GM18909 (cell line): Measurements from ENCODE around the gene ZNF559.

Source experiments
- ATAC-seq: cut with Tn5 transposase; IDR thresholded peaks from one replicate; pipeline ENCODE4 v1.9.1; 2021; ENCODE audit warnings: mild to moderate bottlenecking; ENCODE audit not compliant: unreplicated experiment, poor library complexity

The ZNF559 gene

GRCh38 chr19:9352505-9352904 lies 28.5 kb downstream of the ZNF559 start:
- ATAC-seq: no peak

GRCh38 chr19:9353011-9353410 lies 29.0 kb downstream of the ZNF559 start:
- ATAC-seq: no peak

- no peak for ATAC-seq
Observed at GRCh38 chr19:9354651-9355050, 30.7 kb downstream of the ZNF559 start.

GRCh38 chr19:9362905-9363304 lies 38.9 kb downstream of the ZNF559 start, which contains the start of gene ZNF177:
Gene ZNF177 (plus strand): TSS chr19:9363013. CDS start chr19:9378312, 15,299 bp downstream.
- no peak for ATAC-seq

GRCh38 chr19:9370738-9371619 lies 47.0 kb downstream of the ZNF559 start:
- ATAC-seq: no peak

GRCh38 chr19:9381361-9381785 lies 57.4 kb downstream of the ZNF559 start:
- no peak for ATAC-seq
